D341Med (cell line): ENCODE data around the gene HCLS1.
"Not testable (repeated sequence)": the region's sequence is repeated elsewhere in the genome, so short reads cannot be mapped to it uniquely, and the experiment has no call there.

ENCODE experiments used
- DNase-seq: peaks from one replicate; pipeline ENCODE4 v3.0.0; 2012; ENCODE audit warnings: low spot score

Gene HCLS1

GRCh38 chr3:121658716-121659435 is 1.8 kb downstream of the HCLS1 start:
- DNase-seq, result no peak

DNA sequence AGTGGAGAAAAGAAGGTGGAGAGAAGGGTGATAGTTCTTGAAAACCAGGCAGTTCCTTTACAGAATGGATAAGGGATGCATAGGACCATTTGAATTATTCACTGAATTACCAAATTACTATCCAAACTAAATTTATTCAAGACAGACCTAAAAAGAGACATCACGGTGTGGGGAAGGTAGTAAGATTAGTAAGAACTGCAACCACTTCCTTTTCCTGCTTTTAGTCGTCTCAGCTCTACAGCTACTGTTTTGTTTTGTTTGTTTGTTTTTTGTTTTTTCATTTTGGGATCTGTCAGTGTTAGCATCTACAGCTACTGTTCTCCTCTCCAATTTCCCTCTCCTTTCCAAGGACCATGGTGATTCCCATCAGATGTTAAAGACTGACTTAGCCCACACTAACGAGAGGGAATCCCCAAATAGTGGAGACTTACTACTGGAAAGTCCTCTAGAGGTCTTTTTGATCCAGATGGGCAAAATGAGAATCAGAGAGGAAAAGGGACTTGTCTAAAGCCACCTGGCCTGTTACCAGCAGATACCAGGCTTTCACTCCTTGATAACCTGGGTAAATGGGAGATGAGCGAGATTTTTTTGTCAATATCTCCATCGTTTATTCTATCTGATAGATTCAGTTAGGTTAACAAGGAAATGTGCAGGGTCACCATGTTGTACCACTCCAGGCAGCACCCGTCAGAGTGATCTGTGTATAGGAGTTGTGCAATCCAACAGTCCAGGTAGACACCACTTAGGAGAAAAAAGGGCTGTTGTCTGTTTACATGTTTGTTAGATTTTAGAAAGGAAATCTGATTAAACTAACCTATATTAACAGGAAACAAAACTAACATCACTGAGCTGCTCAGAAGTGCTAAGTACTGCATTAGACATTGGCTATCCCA is 6.0 kb downstream of the HCLS1 start:
- no peak for DNase-seq

- DNase-seq, result no peak
Measured at GRCh38 chr3:121651684-121652083, 9.0 kb downstream of the HCLS1 start.

GRCh38 chr3:121649645-121650044 is 11.1 kb downstream of the HCLS1 start:
- no peak for DNase-seq

GRCh38 chr3:121648219-121648958 is 12.3 kb downstream of the HCLS1 start:
- DNase-seq, result no peak

DNA sequence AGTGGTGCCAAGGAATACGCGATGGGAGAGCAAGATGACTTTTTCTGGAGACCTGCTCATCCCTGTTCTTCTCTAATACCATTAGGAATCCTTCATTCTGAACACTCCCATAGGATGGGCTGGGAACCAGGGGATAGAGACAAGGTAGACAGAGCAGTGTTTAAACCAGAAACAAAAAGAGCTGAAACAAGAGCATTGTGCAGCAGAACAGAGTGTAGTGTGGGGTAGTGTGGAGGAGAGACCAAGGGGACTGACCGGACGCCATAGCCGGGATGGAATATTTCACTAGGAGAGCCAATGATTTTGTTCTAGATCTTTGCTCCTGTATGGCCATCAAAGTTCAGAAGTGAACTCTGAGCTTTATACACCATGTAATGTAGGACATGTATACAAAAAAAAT is 15.6 kb downstream of the HCLS1 start:
- DNase-seq, result no peak

DNA sequence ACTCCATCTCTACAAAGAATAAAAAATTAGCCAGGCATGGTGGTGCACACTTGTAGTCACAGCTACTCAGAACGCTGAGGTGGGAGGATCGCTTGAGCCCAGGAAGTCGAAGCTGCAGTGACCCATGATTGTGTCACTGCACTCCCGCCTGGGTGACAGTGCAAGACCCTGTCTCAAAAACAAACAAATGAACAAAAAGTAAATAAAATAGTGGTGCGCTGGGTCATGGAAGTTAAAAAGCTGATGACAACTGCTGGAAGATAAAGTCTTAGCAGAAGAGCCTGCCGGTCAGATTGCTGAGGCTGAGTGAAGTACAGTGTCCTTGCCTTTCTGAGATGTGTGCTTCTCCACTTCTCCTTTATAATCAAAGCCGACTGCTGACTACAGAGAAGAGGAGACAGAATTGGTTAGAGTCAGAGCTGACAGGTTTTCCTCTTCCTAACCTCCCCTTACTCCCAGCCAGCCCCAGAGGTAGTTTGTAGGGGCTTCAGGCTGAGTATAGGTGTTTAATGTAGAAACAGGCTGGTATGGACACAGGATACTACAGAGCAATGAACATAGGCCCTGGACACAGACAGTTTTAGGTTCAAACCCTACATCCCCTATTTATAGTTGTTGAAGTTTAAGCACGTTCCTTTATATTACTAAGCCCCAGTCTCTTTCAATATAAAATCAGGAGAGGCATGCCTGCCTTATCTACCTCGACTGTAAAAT is 17.9 kb downstream of the HCLS1 start:
- no peak for DNase-seq

- no peak for DNase-seq
Measured at GRCh38 chr3:121641127-121641526, 19.6 kb downstream of the HCLS1 start.

- DNase-seq, result no peak
Measured at GRCh38 chr3:121637922-121638321, 22.8 kb downstream of the HCLS1 start.

- DNase-seq, result no peak
Measured at GRCh38 chr3:121630355-121630754, 30.3 kb downstream of the HCLS1 start.

DNA sequence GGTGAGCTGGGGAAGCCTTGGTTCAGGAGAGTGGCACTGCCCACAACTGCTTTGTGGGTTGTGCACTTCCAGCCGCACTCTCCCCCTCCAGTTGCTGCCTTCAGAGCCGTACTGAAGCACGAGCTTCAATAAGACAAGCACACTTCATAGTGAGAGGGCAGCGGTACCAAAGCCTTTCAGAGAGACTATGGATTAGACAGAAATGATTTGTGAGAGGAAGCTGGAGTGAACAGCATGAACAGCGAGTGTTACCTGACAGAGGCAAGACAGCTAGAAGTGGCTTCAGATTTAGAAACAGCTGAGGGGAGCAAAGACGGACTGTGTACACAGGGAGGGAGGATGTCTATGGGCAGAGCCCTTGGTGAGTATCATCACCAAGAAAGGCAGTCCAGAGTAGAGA is 31.1 kb downstream of the HCLS1 start:
- no peak for DNase-seq

- DNase-seq, result no peak
Measured at GRCh38 chr3:121627622-121628021, 33.1 kb downstream of the HCLS1 start.

GRCh38 chr3:121627211-121627610 is 33.5 kb downstream of the HCLS1 start:
- DNase-seq, result no peak

DNA sequence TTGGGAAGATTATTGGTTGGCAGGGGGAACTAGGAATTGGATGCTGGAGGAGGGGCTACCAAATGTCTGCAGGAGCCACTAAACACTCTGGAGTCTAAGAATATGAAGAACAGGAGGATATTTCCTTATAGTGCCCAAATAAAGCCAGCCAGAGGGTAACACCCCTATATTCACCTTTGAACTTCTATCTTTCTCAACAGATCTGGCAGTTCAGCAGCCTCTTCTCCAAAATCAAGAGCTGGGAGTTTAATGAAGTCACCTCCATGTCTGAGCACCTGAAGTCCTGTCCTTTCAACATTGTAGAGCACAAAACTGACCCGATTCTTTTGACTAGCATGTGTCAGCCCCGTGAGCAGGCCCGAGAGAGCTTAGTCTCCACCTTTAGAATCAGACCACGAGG is 34.2 kb downstream of the HCLS1 start:
- DNase-seq, result no peak

- no peak for DNase-seq
Measured at GRCh38 chr3:121624147-121624899, 36.4 kb downstream of the HCLS1 start.

DNA sequence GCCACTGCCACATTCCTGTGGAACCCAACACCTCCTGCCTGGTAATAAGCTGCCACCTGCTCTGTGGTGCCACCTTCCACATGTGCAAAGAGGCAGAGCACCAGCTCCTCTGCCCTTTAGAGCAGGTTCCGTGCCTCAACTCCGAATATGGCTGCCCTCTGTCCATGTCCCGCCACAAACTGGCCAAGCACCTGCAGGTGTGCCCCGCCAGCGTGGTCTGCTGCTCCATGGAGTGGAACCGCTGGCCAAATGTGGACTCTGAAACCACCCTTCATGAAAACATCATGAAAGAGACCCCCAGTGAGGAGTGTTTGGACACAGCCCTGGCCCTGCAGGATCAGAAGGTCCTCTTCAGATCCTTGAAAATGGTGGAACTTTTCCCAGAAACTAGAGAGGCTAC is 39.2 kb downstream of the HCLS1 start:
- no peak for DNase-seq

DNA sequence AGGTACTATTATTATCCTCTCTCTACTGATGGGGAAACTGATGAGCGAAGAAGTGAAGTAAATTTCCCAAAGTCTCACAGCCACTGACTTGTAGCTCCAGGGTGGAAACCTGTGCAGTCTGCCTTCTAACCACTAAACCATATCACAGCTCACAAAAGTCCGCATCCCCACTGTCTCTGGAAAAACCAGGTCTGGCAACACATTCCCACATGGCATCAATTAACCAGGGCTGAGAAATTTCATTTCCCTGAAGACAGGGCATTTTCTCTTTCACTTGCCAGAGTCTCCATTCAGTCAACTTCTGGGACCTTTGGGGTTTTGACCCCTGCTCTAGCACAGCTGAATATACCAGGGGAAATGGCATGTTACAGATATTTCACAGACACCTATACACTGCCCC is 41.0 kb downstream of the HCLS1 start:
- no peak for DNase-seq

DNA sequence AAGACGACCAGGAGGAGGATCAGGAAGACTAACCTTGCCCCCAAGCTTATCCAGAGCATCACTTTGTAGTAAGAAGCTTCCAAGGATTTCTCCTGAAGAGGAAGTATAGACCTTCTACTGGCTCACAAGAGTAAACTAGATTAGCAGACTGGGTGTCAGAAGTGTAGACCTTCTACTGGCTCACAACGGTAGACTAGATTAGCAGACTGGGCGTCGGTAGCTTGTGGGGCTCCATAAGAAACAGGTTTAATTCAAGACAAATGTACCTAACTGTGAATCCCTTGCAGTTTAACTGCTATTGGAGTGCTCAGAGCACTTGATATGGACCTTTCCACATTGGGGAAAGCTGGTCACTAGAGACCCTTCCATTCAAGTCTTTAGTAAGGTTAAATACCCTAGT is 54.6 kb downstream of the HCLS1 start:
- no peak for DNase-seq

DNA sequence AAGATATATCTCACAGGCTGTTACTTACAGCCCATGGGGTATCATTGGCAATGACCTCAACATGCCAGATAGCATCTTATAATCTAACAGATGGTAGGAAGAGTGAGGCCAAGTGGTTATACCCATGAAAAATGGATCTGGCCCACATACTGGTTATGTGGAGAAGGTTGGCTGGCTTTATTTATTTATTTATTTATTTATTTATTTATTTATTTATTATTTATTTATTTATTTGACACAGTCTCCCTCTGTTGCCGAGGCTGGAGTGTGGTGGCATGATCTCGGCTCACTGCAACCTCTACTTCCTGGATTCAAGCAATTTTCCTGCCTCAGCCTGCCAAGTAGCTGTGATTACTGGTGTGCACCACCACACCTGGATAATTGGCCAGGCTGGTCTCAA is 55.9 kb downstream of the HCLS1 start:
- no peak for DNase-seq

DNA sequence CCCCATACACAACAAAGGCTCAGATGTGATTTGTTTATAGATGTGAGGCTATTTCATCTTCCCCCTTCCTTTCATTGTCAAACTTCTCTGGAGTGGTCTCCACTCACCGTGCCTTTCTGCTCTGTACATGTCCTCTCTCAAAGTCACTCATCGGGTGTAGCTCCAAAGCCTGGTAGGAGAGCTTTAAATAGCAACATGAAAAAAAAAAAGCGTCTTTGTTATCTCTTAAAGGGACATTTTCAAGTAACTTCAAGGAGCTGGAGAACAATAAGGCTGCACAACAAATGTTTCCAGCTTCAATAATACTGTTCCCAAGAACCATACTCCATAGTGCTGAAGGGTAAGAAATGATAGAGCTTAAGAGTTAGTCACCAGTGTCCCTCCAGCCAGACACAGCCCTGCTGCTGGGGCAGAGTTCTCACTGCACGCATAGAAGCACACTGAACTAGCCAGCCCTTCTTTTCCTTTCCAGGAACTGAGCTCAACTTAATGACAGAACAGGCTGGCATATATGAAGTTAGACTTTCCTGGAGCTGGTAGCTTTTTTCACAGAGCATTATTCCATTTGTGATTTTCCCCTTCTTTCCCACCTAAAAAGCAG is 59.4 kb downstream of the HCLS1 start:
- DNase-seq, result no peak

DNA sequence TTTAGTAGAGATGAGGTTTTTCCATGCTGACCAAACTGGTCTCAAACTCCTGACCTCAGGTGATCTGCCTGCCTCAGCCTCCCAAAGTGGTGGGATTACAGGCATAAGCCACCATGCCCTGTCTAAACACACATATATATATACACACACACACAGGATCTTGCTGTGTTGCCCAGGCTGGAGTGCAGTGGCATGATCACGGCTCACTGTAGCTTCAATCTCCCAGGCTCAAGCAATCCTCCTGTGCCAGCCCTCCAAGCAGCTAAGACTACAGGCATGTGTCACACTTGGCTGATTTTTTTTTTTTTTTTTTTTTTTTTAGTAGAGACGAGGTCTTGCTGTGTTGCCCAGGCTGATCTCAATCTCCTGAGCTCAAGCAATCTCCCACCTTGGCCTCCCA is 60.8 kb downstream of the HCLS1 start:
- not testable (repeated sequence) for DNase-seq
